B cell (primary cell): ENCODE data around the gene MKS1. TPM values are rescaled to one million over a fixed set of nuclear protein-coding genes. Genes with fewer than 3 reads are reported as not detected.

ENCODE experiments used
- ATAC-seq: fragments of 200-7000 bp; cut with Tn5 transposase; one replicate; pipeline ENCODE4 v1.10.0; 2021; ENCODE audit warnings: low read depth, mild to moderate bottlenecking, moderate number of reproducible peaks, moderate library complexity
- CTCF ChIA-PET: fragments of 350-600 bp; sonication (Branson Sonifier 250); formaldehyde crosslinking; loops from one replicate; lab custom pipeline; 2021; ENCODE audit warnings: antibody characterized with exemption, inconsistent platforms; lab: Charles Lee
- POLR2A ChIA-PET: fragments of 350-600 bp; sonication (Branson Sonifier 250); formaldehyde crosslinking; loops from one replicate; lab custom pipeline; 2021; ENCODE audit warnings: antibody characterized with exemption; lab: Charles Lee
- DNase-seq: peaks from one replicate; pipeline ENCODE4 v3.0.0; 2013
- H2AFZ ChIP-seq: 2 replicates; pipeline ENCODE4 v1.6.1; 2012; ENCODE audit warnings: mild to moderate bottlenecking, low read depth, low read length; ENCODE audit not compliant: insufficient read depth, poor library complexity, severe bottlenecking
- H3K27ac ChIP-seq, 2 donors: 1 replicate in 1 of 2; 2 replicates in 1 of 2; pipeline ENCODE4 v1.5.1; 2012 to 2013; ENCODE audit warnings: low read length in 2 of 2, mild to moderate bottlenecking in 2 of 2, moderate library complexity in 1 of 2
- H3K27me3 ChIP-seq, 4 experiments: fragments of 200-600 bp in 1 of 4; sonication (generic) in 1 of 4; replicated peaks in 1 of 4; 1 replicate in 2 of 4; 2 replicates in 2 of 4; pipeline versions ENCODE4 v1.6.1 to v1.7.0; 2013 to 2016; ENCODE audit warnings: low read length in 3 of 4, mild to moderate bottlenecking in 2 of 4, mixed read lengths in 1 of 4, moderate library complexity in 1 of 4; ENCODE audit not compliant: insufficient read depth in 4 of 4, control insufficient read depth in 3 of 4; ENCODE audit errors: control extremely low read depth in 1 of 4
- H3K36me3 ChIP-seq, 2 experiments: replicated peaks in 1 of 2; 1 replicate in 1 of 2; 2 replicates in 1 of 2; pipeline versions ENCODE4 v1.6.1 to v1.7.1; 2013; ENCODE audit warnings: low read length in 1 of 2; ENCODE audit not compliant: insufficient read depth in 2 of 2, control insufficient read depth in 1 of 2; ENCODE audit errors: control extremely low read depth in 1 of 2, extremely low read depth in 1 of 2
- H3K4me1 ChIP-seq, 2 donors: fragments of 200-600 bp in 1 of 2; sonication (generic) in 1 of 2; 1 replicate in 1 of 2; 2 replicates in 1 of 2; pipeline versions ENCODE4 v1.5.1 to v1.6.1; 2013 to 2017; ENCODE audit warnings: low read length in 2 of 2; ENCODE audit not compliant: control insufficient read depth in 2 of 2, insufficient read depth in 2 of 2
- H3K4me2 ChIP-seq: replicated peaks from 2 replicates; pipeline ENCODE3; 2012; ENCODE audit warnings: mild to moderate bottlenecking, low read depth, low read length; ENCODE audit not compliant: poor library complexity, severe bottlenecking
- H3K4me3 ChIP-seq, 5 experiments: fragments of 200-600 bp in 1 of 5; sonication (generic) in 1 of 5; 1 replicate in 3 of 5; 2 replicates in 2 of 5; pipeline versions ENCODE4 v1.5.1 to v1.7.0; 2011 to 2016; ENCODE audit warnings: low read length in 4 of 5, mild to moderate bottlenecking in 4 of 5, low read depth in 2 of 5, control low read depth in 1 of 5, moderate library complexity in 1 of 5; ENCODE audit not compliant: insufficient read depth in 1 of 5; ENCODE audit errors: control extremely low read depth in 1 of 5, extremely low read depth in 1 of 5
- H3K79me2 ChIP-seq: fragments of 200-600 bp; sonication (generic); one replicate; pipeline ENCODE4 v1.6.0; 2016; ENCODE audit warnings: low read length; ENCODE audit not compliant: control insufficient read depth, insufficient read depth
- H3K9ac ChIP-seq: fragments of 200-600 bp; sonication (generic); 2 replicates; pipeline ENCODE4 v1.6.1; 2017; ENCODE audit warnings: mild to moderate bottlenecking, low read length, moderate library complexity
- H3K9me3 ChIP-seq, 3 donors: one replicate each; pipeline versions ENCODE4 v1.6.1 to v1.7.1; 2013; ENCODE audit warnings: low read length in 2 of 3; ENCODE audit not compliant: control insufficient read depth in 2 of 3, insufficient read depth in 1 of 3; ENCODE audit errors: control extremely low read depth in 1 of 3
- H4K20me1 ChIP-seq: 2 replicates; pipeline ENCODE4 v1.6.0; 2012; ENCODE audit warnings: mild to moderate bottlenecking, low read length; ENCODE audit not compliant: insufficient read depth, control insufficient read depth, poor library complexity, severe bottlenecking
- H3K27ac Mint-ChIP-seq: one replicate; pipeline ENCODE4 v1.8.0; 2021; ENCODE audit warnings: mixed read lengths
- H3K27me3 Mint-ChIP-seq: one replicate; pipeline ENCODE4 v1.8.0; 2021; ENCODE audit warnings: mixed read lengths
- H3K4me1 Mint-ChIP-seq: one replicate; pipeline ENCODE4 v1.8.0; 2021; ENCODE audit warnings: mixed read lengths
- H3K4me3 Mint-ChIP-seq: one replicate; pipeline ENCODE4 v1.8.0; 2021; ENCODE audit warnings: mixed read lengths
- H3K9me3 Mint-ChIP-seq: one replicate; pipeline ENCODE4 v1.8.0; 2022; ENCODE audit warnings: mixed read lengths; ENCODE audit not compliant: insufficient read depth
- CTCF ChIP-seq: fragments of 200-600 bp; IDR thresholded peaks from one replicate; pipeline ENCODE4 v1.8.0; 2022; ENCODE audit warnings: antibody characterized with exemption, mild to moderate bottlenecking
- EZH2 ChIP-seq: IDR thresholded peaks from 2 replicates; pipeline ENCODE4 v1.6.1; 2012; ENCODE audit warnings: borderline replicate concordance, low read depth, mild to moderate bottlenecking, moderate library complexity, low read length; ENCODE audit not compliant: insufficient read depth, poor library complexity, severe bottlenecking
- WGBS: methylation state at CpG from one replicate; pipeline ENCODE4 v1.1.5; 2013; ENCODE audit warnings: missing lambda C conversion rate; ENCODE audit not compliant: insufficient coverage; 5-methylcytosine and 5-hydroxymethylcytosine counted together
- intact Hi-C: fragments of 100-400 bp; cut with micrococcal nuclease; formaldehyde crosslinking; loops from one replicate; pipeline ENCODE4 v1.10.0; 2022
- polyA plus RNA-seq: library from polyadenylated mRNA; depleted of rRNA; stranded (reverse); fragments of >200 nt; gene quantifications from 2 replicates; pipeline ENCODE4 v1.2.3, GENCODE V29; 2012
- total RNA-seq, 2 donors: library from RNA; stranded (reverse); fragments of 120-200 nt in 1 of 2; gene quantifications; 1 replicate in 1 of 2; 2 replicates in 1 of 2; pipeline versions ENCODE4 v1.2.3 to v1.2.4, GENCODE V29; 2013 to 2022

Gene MKS1
- total and polyA plus RNA-seq, 2 donors (not counting 1 experiment from before 2014, with no cell fraction given) = 8.3 to 19.6 TPM

- H3K9me3 Mint-ChIP-seq = no peaks in the 10 kb centered on the region
- CTCF ChIA-PET = interaction anchor here (1.0 to 2.3 kb wide), 4 partner anchors 9 to 28 kb away, joined by 3 to 7 read pairs (median 4); no protein-coding TSS in a partner anchor
- 97% methylated on average over 3 of the region's 3 CpGs for WGBS
These were observed 8.7 kb upstream of the MKS1 start for GRCh38 chr17:58227733-58228132.

GRCh38 chr17:58224315-58224714 lies 5.3 kb upstream of the MKS1 start:
- no peak for DNase-seq
- intact Hi-C loops = no loop called here
- WGBS = no CpG with 5 or more reads among the region's 1 CpG
- ChIA-PET POLR2A (no interaction called here), CTCF (interaction anchor here (0.9 kb wide), 1 partner anchor 25 kb away, joined by 4 read pairs; no protein-coding TSS in a partner anchor)
- Mint-ChIP-seq H3K9me3 (no peaks in the 10 kb centered on the region), H3K4me3 (no peak overlapping the region), H3K27me3 (peaks cover 11% of the 10 kb centered on the region), H3K4me1 (peaks cover 13% of the 10 kb centered on the region), H3K27ac (no peak overlapping the region)
- Histone ChIP-seq H3K79me2 (no peaks in the 10 kb centered on the region), H3K9me3 (no peaks in the 10 kb centered on the region), H3K4me1 (peaks cover 10 to 13% of the 10 kb centered on the region in 2 donors), H3K4me3 (no peak overlapping the region), H3K9ac (no peak overlapping the region), H3K4me2 (no peak overlapping the region), H3K36me3 (no peaks in the 10 kb centered on the region), H4K20me1 (no peaks in the 10 kb centered on the region), H2AFZ (no peak overlapping the region), H3K27me3 (peaks cover 0 to 6% (median 2%) of the 10 kb centered on the region in 4 experiments), H3K27ac (no peak overlapping the region)
- ATAC-seq = no peak
- no peak for TF ChIP-seq CTCF
- TF ChIP-seq EZH2 = no peak

More at GRCh38 chr17:58227733-58228132, 8.7 kb upstream of the MKS1 start:
- DNase-seq (no peak), ATAC-seq (no peak)
- Histone ChIP-seq H2AFZ (no peak overlapping the region), H3K9me3 (no peaks in the 10 kb centered on the region), H4K20me1 (no peaks in the 10 kb centered on the region), H3K27ac (no peak overlapping the region), H3K27me3 (peaks cover 0 to 6% (median 2%) of the 10 kb centered on the region in 4 experiments), H3K36me3 (no peaks in the 10 kb centered on the region), H3K4me3 (no peak overlapping the region), H3K79me2 (no peaks in the 10 kb centered on the region), H3K4me1 (peaks cover 9 to 10% of the 10 kb centered on the region in 2 donors), H3K4me2 (no peak overlapping the region), H3K9ac (no peak overlapping the region)
- Mint-ChIP-seq H3K27ac (no peak overlapping the region), H3K27me3 (peaks cover 11% of the 10 kb centered on the region), H3K4me1 (peaks cover 14% of the 10 kb centered on the region), H3K4me3 (no peak overlapping the region)
- intact Hi-C loops = no loop called here
- TF ChIP-seq CTCF = no peak
- TF ChIP-seq EZH2 = no peak
- POLR2A ChIA-PET = no interaction called here
